Transverse colon (tissue), 4 donors: ENCODE data around the gene OLFM1. TPM values are rescaled to one million over a fixed set of nuclear protein-coding genes. Genes with fewer than 3 reads are reported as not detected.
A peak's percentile ranks its signal among the peaks of the same experiment; 100 is the strongest.

Experiments
- DNase-seq: peaks from one replicate; pipeline ENCODE4 v3.0.0-alpha.2; 2019
- H3K27ac ChIP-seq, 4 donors: fragments of 200-600 bp; sonication (generic); 2 replicates each; pipeline ENCODE4 v1.5.1; 2016 to 2018; ENCODE audit warnings: inconsistent platforms in 4 of 4
- H3K27me3 ChIP-seq: fragments of 200-600 bp; sonication (generic); 2 replicates; pipeline ENCODE4 v1.5.1; 2017; ENCODE audit warnings: inconsistent platforms
- H3K36me3 ChIP-seq, 4 donors: fragments of 200-600 bp; sonication (generic); 2 replicates each; pipeline ENCODE4 v1.5.1; 2017 to 2019; ENCODE audit warnings: inconsistent platforms in 4 of 4
- H3K4me1 ChIP-seq, 4 donors: fragments of 200-600 bp; sonication (generic); 2 replicates each; pipeline ENCODE4 v1.5.1; 2017 to 2020; ENCODE audit warnings: inconsistent platforms in 4 of 4
- H3K4me3 ChIP-seq, 4 donors: fragments of 200-600 bp; sonication (generic); 1 replicate in 1 of 4; 2 replicates in 3 of 4; pipeline versions ENCODE4 v1.5.1 to v1.6.1; 2017 to 2019; ENCODE audit warnings: inconsistent platforms in 4 of 4
- H3K9me3 ChIP-seq, 2 donors: fragments of 200-600 bp; sonication (generic); 2 replicates each; pipeline ENCODE4 v1.5.1; 2017 to 2019; ENCODE audit warnings: inconsistent platforms in 2 of 2
- EP300 ChIP-seq: sonication (generic); formaldehyde crosslinking; IDR thresholded peaks from one replicate; pipeline ENCODE4 v1.6.1; 2017; ENCODE audit warnings: antibody characterized with exemption, low read depth
- POLR2A ChIP-seq: fragments of 450-650 bp; IDR thresholded peaks from one replicate; pipeline ENCODE4 v1.6.1; 2016; ENCODE audit warnings: antibody characterized with exemption, mild to moderate bottlenecking, moderate library complexity
- POLR2AphosphoS5 ChIP-seq, 3 donors: sonication (generic); formaldehyde crosslinking; IDR thresholded peaks; one replicate each; pipeline ENCODE4 v1.6.1; 2016; ENCODE audit warnings: antibody characterized with exemption in 3 of 3
- WGBS, 2 donors: methylation state at CpG; one replicate each; pipeline ENCODE4 v1.1.5; 2018; ENCODE audit warnings: low coverage in 1 of 2; 5-methylcytosine and 5-hydroxymethylcytosine counted together
- in situ Hi-C, 4 donors: fragments of 200-750 bp; cut with MboI; loops; one replicate each; pipeline versions ENCODE4 v1.15.0 to v1.15.1; 2017; ENCODE audit warnings: low sequenced_read_pairs in 3 of 4, low pct_ligation_motif_present in 1 of 4, low pct_unique_long_range_greater_than_20kb in 1 of 4
- intact Hi-C: fragments of 100-400 bp; cut with DNase I; formaldehyde crosslinking; loops from one replicate; pipeline ENCODE4 v1.15.1; 2023; ENCODE audit warnings: low total_unique reads
- total RNA-seq, 4 donors: library from RNA; depleted of rRNA; stranded (reverse); fragments of >200 nt; gene quantifications; one replicate each; pipeline ENCODE4 v1.1.0, GENCODE V29; 2016
- TF ChIP-seq, protein P1 (sequence below), 5 experiments: fragments of 200-600 bp in 3 of 5; fragments of 450-650 bp in 2 of 5; sonication (generic) in 3 of 5; IDR thresholded peaks; 1 replicate in 2 of 5; 2 replicates in 3 of 5; pipeline ENCODE4 v1.5.1; 2016 to 2017; ENCODE audit warnings: antibody characterized with exemption in 5 of 5, inconsistent platforms in 3 of 5, mild to moderate bottlenecking in 2 of 5, moderate library complexity in 1 of 5

OLFM1 gene
- total RNA-seq, 4 donors from 2014 or later, result 3.7 to 7.8 (median 4.0) TPM; not detected in 1

DNA sequence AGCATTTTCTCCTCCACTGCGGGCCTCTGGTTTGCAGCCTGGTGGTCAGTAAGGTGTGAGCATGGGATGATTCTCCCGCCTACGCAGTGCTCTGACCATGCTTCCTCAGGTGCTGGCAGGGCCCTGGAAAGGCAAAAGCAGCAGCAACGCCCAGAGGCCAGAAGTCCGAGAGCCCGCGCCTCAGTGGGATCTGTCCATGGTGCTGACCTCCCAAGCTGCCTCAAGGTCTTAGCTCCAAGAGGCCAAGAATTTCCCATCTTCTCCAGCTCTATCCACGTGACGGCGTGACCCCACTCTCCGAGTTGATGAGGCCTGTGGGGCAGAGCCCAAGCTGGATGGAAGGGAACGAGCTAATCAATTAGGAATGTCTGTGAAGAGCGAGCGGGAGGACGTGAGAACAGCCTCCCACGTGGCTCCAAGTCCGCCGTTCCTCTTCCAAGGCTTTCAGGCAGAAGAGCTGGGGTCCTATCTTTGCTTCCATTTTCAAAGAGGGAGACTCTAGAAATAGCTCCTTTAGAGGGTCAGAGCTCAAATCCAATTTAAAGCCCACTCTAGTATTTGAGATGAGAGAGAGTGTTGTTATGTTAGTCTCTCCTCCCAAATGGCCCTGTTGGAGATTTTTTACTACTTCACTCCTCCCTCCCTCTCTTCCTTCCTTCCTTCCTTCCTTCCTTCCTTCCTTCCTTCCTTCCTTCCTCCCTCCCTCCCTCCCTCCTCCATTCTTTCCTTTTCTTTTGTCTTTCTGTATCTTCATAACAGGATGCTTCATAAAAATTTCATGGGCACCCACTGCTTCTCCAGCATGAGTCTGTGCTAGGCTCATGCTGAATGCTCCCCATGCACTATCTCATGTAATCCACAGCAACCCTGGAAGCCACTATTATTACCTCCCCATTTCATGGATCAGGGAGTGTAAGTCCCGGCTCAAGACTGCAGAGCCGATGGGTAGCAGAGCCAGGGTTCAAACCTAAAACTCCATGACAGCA lies 69.3 kb downstream of the OLFM1 start:
- DNase-seq, result peak; percentile 14
- in situ Hi-C loops (no loop called here), intact Hi-C loops (no loop called here)
- H3K27ac ChIP-seq, result no peak overlapping the region
- WGBS, 2 donors, result 36% methylated on average over 20 of the region's 20 CpGs; no CpG with 5 or more reads in 1 of the 2 donors
- no peaks in the 10 kb centered on the region for H3K27me3 ChIP-seq
- no peak overlapping the region for H3K4me3 ChIP-seq
- H3K36me3 ChIP-seq, result no peaks in the 10 kb centered on the region
- H3K9me3 ChIP-seq, result no peaks in the 10 kb centered on the region
- no peaks in the 10 kb centered on the region for H3K4me1 ChIP-seq
- TF ChIP-seq, protein P1, sequence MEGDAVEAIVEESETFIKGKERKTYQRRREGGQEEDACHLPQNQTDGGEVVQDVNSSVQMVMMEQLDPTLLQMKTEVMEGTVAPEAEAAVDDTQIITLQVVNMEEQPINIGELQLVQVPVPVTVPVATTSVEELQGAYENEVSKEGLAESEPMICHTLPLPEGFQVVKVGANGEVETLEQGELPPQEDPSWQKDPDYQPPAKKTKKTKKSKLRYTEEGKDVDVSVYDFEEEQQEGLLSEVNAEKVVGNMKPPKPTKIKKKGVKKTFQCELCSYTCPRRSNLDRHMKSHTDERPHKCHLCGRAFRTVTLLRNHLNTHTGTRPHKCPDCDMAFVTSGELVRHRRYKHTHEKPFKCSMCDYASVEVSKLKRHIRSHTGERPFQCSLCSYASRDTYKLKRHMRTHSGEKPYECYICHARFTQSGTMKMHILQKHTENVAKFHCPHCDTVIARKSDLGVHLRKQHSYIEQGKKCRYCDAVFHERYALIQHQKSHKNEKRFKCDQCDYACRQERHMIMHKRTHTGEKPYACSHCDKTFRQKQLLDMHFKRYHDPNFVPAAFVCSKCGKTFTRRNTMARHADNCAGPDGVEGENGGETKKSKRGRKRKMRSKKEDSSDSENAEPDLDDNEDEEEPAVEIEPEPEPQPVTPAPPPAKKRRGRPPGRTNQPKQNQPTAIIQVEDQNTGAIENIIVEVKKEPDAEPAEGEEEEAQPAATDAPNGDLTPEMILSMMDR (IDR thresholded peaks at IDR 0.05), result no peak
- TF ChIP-seq EP300, result no peak

DNA sequence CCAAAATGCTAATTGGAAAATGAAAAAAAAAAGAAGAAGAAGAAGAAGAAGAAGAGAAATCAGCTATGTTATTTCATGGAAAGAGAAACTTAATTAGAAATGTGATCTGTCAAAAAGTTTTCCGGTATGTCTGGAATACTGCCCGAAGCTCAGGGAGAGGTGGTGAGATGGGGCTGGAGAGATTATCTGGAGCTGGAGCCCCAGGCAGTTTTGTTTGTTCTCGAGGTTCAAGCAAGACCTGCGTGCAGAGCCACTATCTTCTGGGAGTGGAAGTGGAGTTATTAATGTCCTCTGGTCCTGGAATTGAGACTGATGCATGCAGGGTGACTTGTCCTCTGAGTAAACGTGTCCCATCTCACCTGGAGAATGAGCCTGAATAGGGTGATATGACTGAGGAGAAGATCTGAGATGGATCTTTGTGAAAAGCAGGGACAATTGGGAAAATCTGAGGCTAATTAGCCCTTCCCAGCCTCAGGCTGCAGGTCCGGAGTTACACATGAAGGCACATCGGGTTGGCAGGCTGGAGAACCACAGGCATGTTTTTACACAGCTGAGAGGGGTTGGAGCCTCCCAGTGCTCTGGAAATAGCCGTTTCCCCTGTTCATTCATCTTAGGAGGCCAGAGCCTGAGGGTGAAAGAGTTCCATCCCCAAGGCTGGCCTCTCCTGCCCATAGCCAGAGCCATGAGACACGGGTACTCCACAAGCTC lies 70.5 kb downstream of the OLFM1 start:
- Histone ChIP-seq H3K27ac (no peak overlapping the region), H3K27me3 (no peaks in the 10 kb centered on the region), H3K4me3 (no peak overlapping the region), H3K36me3 (no peaks in the 10 kb centered on the region), H3K4me1 (no peaks in the 10 kb centered on the region), H3K9me3 (no peaks in the 10 kb centered on the region)
- in situ Hi-C loops, result no loop called here
- TF ChIP-seq EP300 (no peak), POLR2AphosphoS5 (IDR thresholded peaks at IDR 0.05) (no peak), POLR2A (no peak)
- TF ChIP-seq, protein P1 (IDR thresholded peaks at IDR 0.05), result no peak
- no peak for DNase-seq
- intact Hi-C loops, result no loop called here
- 65 to 66% methylated on average over 4 to 9 of the region's 9 CpGs for WGBS, 2 donors

DNA sequence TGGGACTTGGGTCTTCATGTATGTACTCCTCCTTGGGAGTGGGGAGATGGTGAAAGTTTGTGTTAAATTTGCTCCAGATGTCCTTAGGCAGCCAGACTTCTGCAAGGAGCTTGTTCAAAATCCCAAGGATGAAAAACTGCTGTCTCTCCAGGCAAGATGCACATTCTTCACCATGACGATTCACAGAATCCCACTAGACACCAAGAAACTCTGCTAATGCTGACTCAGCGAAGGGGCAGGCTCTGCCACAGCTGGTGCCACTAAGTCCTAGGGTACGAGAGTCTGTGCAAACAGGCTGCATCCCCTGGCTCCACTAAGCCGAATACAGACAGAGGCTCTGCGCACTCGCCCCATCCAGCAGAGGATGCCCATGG lies 71.1 kb downstream of the OLFM1 start:
- intact Hi-C loops (no loop called here), in situ Hi-C loops (no loop called here)
- H3K4me1 ChIP-seq, result no peaks in the 10 kb centered on the region
- H3K27me3 ChIP-seq, result no peaks in the 10 kb centered on the region
- H3K27ac ChIP-seq, result no peak overlapping the region
- H3K36me3 ChIP-seq, result no peaks in the 10 kb centered on the region
- TF ChIP-seq, protein P1 (IDR thresholded peaks at IDR 0.05), result no peak
- TF ChIP-seq EP300, result no peak
- no peak for TF ChIP-seq POLR2AphosphoS5 (IDR thresholded peaks at IDR 0.05)
- no peak for TF ChIP-seq POLR2A
- no peak for DNase-seq
- no peak overlapping the region for H3K4me3 ChIP-seq
- no peaks in the 10 kb centered on the region for H3K9me3 ChIP-seq
- WGBS, 2 donors, result 77% methylated on average over 6 of the region's 6 CpGs; no CpG with 5 or more reads in 1 of the 2 donors

DNA sequence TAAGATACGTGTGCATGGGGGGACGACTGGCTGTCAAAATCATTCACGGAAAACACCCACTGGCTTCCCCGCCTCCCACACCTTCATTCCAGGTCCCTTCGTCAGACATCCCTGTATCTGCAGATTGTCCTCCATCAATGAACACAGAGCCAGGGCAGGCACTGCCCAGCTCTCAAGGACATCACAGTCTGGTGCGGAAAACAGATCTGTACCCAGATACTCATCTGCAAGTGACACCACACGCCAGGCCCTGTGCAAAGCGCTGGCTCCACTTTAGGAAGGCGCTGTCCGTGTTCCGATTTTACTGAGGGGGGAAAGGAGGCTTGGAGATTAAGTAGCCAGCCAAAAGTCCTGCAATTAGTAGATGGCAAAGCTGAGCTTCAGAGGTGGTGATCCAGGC lies 72.3 kb downstream of the OLFM1 start:
- TF ChIP-seq, protein P1 (IDR thresholded peaks at IDR 0.05), result no peak
- TF ChIP-seq POLR2A, result no peak
- TF ChIP-seq EP300, result no peak
- no peak for DNase-seq
- peaks cover 6% of the 10 kb centered on the region for H3K27me3 ChIP-seq
- no peaks in the 10 kb centered on the region for H3K36me3 ChIP-seq
- no peaks in the 10 kb centered on the region for H3K9me3 ChIP-seq
- intact Hi-C loops (no loop called here), in situ Hi-C loops (no loop called here)
- 86% methylated on average over 11 of the region's 11 CpGs; no CpG with 5 or more reads in 1 of the 2 donors for WGBS, 2 donors
- H3K4me3 ChIP-seq, result no peak overlapping the region
- no peak overlapping the region for H3K27ac ChIP-seq
- H3K4me1 ChIP-seq, result no peaks in the 10 kb centered on the region
